Lung (tissue), 12 donors: ENCODE measurements around the gene RCC2. TPM values are rescaled to one million over a fixed set of nuclear protein-coding genes. Genes with fewer than 3 reads are reported as not detected.

Experiments used
- ATAC-seq: fragments of 200-7000 bp; cut with Tn5 transposase; one replicate; pipeline ENCODE4 v1.9.1; 2020; ENCODE audit warnings: moderate number of reproducible peaks; ENCODE audit not compliant: insufficient read depth, low FRiP score
- DNase-seq, 3 donors: peaks; one replicate each; pipeline ENCODE4 v3.0.0-alpha.2; 2013 to 2017
- H3K27ac ChIP-seq, 2 donors: one replicate each; pipeline ENCODE4 v1.5.1; 2013; ENCODE audit warnings: mild to moderate bottlenecking in 2 of 2, moderate library complexity in 2 of 2, control low read depth in 1 of 2, inconsistent platforms in 1 of 2, low read depth in 1 of 2, low read length in 1 of 2
- H3K27me3 ChIP-seq, 3 donors: one replicate each; pipeline ENCODE4 v1.5.1; 2013; ENCODE audit warnings: low read length in 2 of 3; ENCODE audit not compliant: control insufficient read depth in 3 of 3, insufficient read depth in 3 of 3
- H3K36me3 ChIP-seq, 4 donors: one replicate each; pipeline ENCODE4 v1.5.1; 2013; ENCODE audit warnings: low read length in 4 of 4, mild to moderate bottlenecking in 1 of 4, moderate library complexity in 1 of 4; ENCODE audit not compliant: control insufficient read depth in 4 of 4, insufficient read depth in 4 of 4
- H3K4me1 ChIP-seq, 5 donors: one replicate each; pipeline ENCODE4 v1.5.1; 2013; ENCODE audit warnings: low read length in 5 of 5, mild to moderate bottlenecking in 2 of 5, moderate library complexity in 1 of 5; ENCODE audit not compliant: control insufficient read depth in 5 of 5, insufficient read depth in 5 of 5
- H3K4me3 ChIP-seq: one replicate; pipeline ENCODE4 v1.5.1; 2013; ENCODE audit warnings: mild to moderate bottlenecking, control low read depth, moderate library complexity
- H3K9ac ChIP-seq, 2 donors: one replicate each; pipeline ENCODE4 v1.5.1; 2013; ENCODE audit warnings: low read length in 2 of 2, control low read depth in 1 of 2; ENCODE audit not compliant: insufficient read depth in 1 of 2
- H3K9me3 ChIP-seq, 4 donors: one replicate each; pipeline ENCODE4 v1.5.1; 2013; ENCODE audit warnings: low read length in 3 of 4, mild to moderate bottlenecking in 1 of 4, moderate library complexity in 1 of 4; ENCODE audit not compliant: control insufficient read depth in 4 of 4, insufficient read depth in 3 of 4
- WGBS, 2 donors: extraction: QIAGEN DNeasy Blood & Tissue Kit; methylation state at CpG; one replicate each; pipeline ENCODE4 v1.1.7; 2013; 5-methylcytosine and 5-hydroxymethylcytosine counted together
- polyA plus RNA-seq, 2 donors: library from polyadenylated mRNA; stranded (reverse); fragments of 200-250 nt; gene quantifications; one replicate each; pipeline ENCODE4 v1.2.1, GENCODE V29; 2013
- total RNA-seq, 2 donors: library from RNA; depleted of rRNA in 1 of 2; stranded (reverse); fragments of >200 nt in 1 of 2; gene quantifications; one replicate each; pipeline ENCODE4 v1.2.1, GENCODE V29; 2014 to 2021
- TF ChIP-seq, protein P1 (sequence below): IDR thresholded peaks from 2 replicates; pipeline ENCODE4 v1.5.1; 2012; ENCODE audit warnings: mild to moderate bottlenecking; ENCODE audit errors: control extremely low read depth, extremely low read depth
- donor health status: control.
- donor health status: control.
- donor health status: Bipolar disorder and iron deficiency.
- donor health status: healthy.
- donor health status: DM: yes; HTN: yes; CAD: no.

RCC2 gene
- total and polyA plus RNA-seq, 4 donors = 31.9 to 51.2 (median 38.5) TPM

DNA sequence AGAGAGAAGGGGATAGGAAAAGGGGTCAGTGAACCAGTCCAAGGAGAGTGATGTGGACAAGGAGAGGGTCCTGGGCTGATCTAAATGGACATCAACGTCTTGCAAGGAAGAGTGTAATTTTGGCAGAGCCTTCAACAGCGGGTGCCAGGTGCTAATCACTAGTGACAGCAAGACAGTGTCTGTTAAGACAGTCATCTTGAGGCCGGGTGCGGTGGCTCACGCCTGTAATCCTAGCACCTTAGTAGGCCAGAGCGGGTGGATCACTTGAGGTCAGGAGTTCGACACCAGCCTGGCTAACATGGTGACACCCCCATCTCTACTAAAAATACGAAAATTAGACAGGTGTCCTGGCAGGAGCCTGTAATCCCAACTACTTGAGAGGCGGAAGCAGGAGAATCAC, 79.7 kb downstream of the RCC2 start:
- Histone ChIP-seq H3K4me1 (no peaks in the 10 kb centered on the region), H3K36me3 (no peaks in the 10 kb centered on the region), H3K27me3 (peaks cover 0 to 9% (median 0%) of the 10 kb centered on the region in 3 donors), H3K27ac (no peak overlapping the region), H3K9ac (no peak overlapping the region), H3K4me3 (no peak overlapping the region), H3K9me3 (peaks cover 0 to 4% (median 0%) of the 10 kb centered on the region in 4 donors)
- DNase-seq = no peak
- no peak for ATAC-seq
- WGBS, 2 donors = 85 to 88% methylated on average over 9 of the region's 9 CpGs
- TF ChIP-seq, protein P1, sequence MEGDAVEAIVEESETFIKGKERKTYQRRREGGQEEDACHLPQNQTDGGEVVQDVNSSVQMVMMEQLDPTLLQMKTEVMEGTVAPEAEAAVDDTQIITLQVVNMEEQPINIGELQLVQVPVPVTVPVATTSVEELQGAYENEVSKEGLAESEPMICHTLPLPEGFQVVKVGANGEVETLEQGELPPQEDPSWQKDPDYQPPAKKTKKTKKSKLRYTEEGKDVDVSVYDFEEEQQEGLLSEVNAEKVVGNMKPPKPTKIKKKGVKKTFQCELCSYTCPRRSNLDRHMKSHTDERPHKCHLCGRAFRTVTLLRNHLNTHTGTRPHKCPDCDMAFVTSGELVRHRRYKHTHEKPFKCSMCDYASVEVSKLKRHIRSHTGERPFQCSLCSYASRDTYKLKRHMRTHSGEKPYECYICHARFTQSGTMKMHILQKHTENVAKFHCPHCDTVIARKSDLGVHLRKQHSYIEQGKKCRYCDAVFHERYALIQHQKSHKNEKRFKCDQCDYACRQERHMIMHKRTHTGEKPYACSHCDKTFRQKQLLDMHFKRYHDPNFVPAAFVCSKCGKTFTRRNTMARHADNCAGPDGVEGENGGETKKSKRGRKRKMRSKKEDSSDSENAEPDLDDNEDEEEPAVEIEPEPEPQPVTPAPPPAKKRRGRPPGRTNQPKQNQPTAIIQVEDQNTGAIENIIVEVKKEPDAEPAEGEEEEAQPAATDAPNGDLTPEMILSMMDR = no peak

DNA sequence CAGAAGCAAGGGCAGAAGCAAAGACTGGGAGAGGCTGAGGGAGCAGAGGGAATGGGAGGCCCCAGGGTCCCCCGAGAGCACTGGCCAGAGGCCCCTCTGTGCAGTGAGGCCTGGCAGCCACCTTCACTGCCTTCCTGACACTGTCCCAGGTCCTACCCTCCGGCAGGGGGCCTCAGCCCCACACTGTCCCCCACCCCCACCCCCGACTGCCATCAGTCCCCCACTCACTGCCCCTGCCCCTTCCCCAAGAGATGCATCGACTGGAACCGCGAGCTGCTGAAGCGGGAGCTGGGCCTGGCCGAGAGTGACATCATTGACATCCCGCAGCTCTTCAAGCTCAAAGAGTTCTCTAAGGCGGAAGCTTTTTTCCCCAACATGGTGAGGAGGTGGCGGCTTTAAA, 80.4 kb downstream of the RCC2 start:
- H3K36me3 ChIP-seq = no peaks in the 10 kb centered on the region
- H3K27ac ChIP-seq = no peak overlapping the region
- DNase-seq (no peak), ATAC-seq (no peak)
- H3K9me3 ChIP-seq = no peaks in the 10 kb centered on the region
- TF ChIP-seq, protein P1 = no peak
- H3K4me3 ChIP-seq = no peak overlapping the region
- WGBS, 2 donors = 49 to 84% methylated on average over 11 of the region's 11 CpGs
- H3K9ac ChIP-seq = no peak overlapping the region
- no peaks in the 10 kb centered on the region for H3K4me1 ChIP-seq
- peaks cover 0 to 11% (median 0%) of the 10 kb centered on the region in 3 donors for H3K27me3 ChIP-seq

DNA sequence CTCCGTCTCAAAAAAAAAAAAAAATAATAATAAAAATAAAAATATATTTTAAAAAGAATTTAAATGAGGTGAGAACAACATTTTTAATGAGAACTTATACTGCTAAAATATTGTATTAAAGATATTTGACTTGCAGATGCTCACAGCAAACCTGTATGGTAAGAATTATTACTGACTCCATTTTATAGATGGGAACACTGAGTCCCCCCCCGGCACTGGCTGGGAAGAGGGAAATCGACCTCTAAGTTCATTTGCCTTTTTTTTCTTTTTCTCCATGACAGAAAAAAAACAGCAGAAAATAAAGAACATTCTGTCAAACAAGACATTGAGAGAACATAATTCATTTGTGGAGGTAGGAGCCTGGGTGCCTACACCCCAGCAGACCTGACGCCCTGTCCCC, 80.9 kb downstream of the RCC2 start:
- TF ChIP-seq, protein P1 = no peak
- H3K4me1 ChIP-seq = no peaks in the 10 kb centered on the region
- H3K9me3 ChIP-seq = no peaks in the 10 kb centered on the region
- no peak overlapping the region for H3K4me3 ChIP-seq
- peaks cover 0 to 7% (median 0%) of the 10 kb centered on the region in 3 donors for H3K27me3 ChIP-seq
- DNase-seq = no peak
- no peak for ATAC-seq
- no peaks in the 10 kb centered on the region for H3K36me3 ChIP-seq
- no peak overlapping the region for H3K9ac ChIP-seq
- WGBS, 2 donors = 74 to 94% methylated on average over 3 to 4 of the region's 4 CpGs
- H3K27ac ChIP-seq = no peak overlapping the region

Other genes starting within 250 kb of the RCC2 start
- not detected for gene PADI1, start 234.5 kb downstream of the RCC2 start, total RNA-seq
- gene PADI1, start 234.5 kb downstream of the RCC2 start, polyA plus RNA-seq = under 1 TPM; 0.09 to 0.35 TPM
- not detected for gene PADI3, start 190.6 kb downstream of the RCC2 start, total RNA-seq
- under 1 TPM in 1 of 2 donors, not detected in 1; 0.13 TPM for gene PADI3, start 190.6 kb downstream of the RCC2 start, polyA plus RNA-seq
- gene PADI4, start 131.5 kb downstream of the RCC2 start, total RNA-seq = 10 to 100 TPM; 12.4 to 16.0 TPM
- gene PADI4, start 131.5 kb downstream of the RCC2 start, polyA plus RNA-seq = 10 to 100 TPM in 1 of 2 donors, 1 to 10 TPM in 1; 1.7 to 22.5 TPM
- gene PADI6, start 67.5 kb downstream of the RCC2 start, total RNA-seq = not detected
- gene PADI6, start 67.5 kb downstream of the RCC2 start, polyA plus RNA-seq = not detected
- 10 to 100 TPM; 15.0 to 43.4 TPM for gene ARHGEF10L, start 100.0 kb upstream of the RCC2 start, total RNA-seq
- 10 to 100 TPM; 23.8 to 24.9 TPM for gene ARHGEF10L, start 100.0 kb upstream of the RCC2 start, polyA plus RNA-seq